ENCODE results near the gene STUM. TPM values are rescaled to one million over a fixed set of nuclear protein-coding genes. Genes with fewer than 3 reads are reported as not detected.
"Not testable (repeated sequence)": the region's sequence is repeated elsewhere in the genome, so short reads cannot be mapped to it uniquely, and the experiment has no call there.

The STUM gene
- total RNA-seq, 2 experiments from 2014 or later = not detected

GRCh38 chr1:226611980-226612379 is 63.4 kb downstream of the STUM start:
- H3K4me3 Mint-ChIP-seq; H3K4me1 Mint-ChIP-seq (ENCODE audit: low read depth); DNase-seq; POLR2A ChIA-PET; ATAC-seq; H3K27me3 Mint-ChIP-seq (ENCODE audit: low read depth); H3K36me3 Mint-ChIP-seq (ENCODE audit: low read depth); H3K9me3 Mint-ChIP-seq (ENCODE audit: insufficient read depth); H3K27ac Mint-ChIP-seq: not testable (repeated sequence)
- CTCF ChIA-PET = interaction anchor here (1.1 kb wide), 2 partner anchors 9 to 14 kb away, joined by 3 to 5 read pairs; no protein-coding TSS in a partner anchor

- H3K9me3 Mint-ChIP-seq (ENCODE audit: insufficient read depth) = no peaks in the 10 kb centered on the region
- no peak overlapping the region for H3K27ac Mint-ChIP-seq
Observed at GRCh38 chr1:226615876-226616275, 67.3 kb downstream of the STUM start.

GRCh38 chr1:226616636-226617035 is 68.1 kb downstream of the STUM start:
- Mint-ChIP-seq H3K27me3 (ENCODE audit: low read depth) (peaks cover 14% of the 10 kb centered on the region), H3K9me3 (ENCODE audit: insufficient read depth) (no peaks in the 10 kb centered on the region), H3K36me3 (ENCODE audit: low read depth) (no peaks in the 10 kb centered on the region), H3K4me1 (ENCODE audit: low read depth) (no peaks in the 10 kb centered on the region), H3K4me3 (no peak overlapping the region), H3K27ac (no peak overlapping the region)
- ATAC-seq = no peak
- POLR2A ChIA-PET = no interaction called here
- CTCF ChIA-PET = no interaction called here
- DNase-seq = no peak

More at GRCh38 chr1:226615876-226616275, 67.3 kb downstream of the STUM start:
- H3K27me3 Mint-ChIP-seq (ENCODE audit: low read depth) = peaks cover 11% of the 10 kb centered on the region
- POLR2A ChIA-PET = no interaction called here
- CTCF ChIA-PET = no interaction called here
- H3K4me1 Mint-ChIP-seq (ENCODE audit: low read depth) = no peaks in the 10 kb centered on the region
- no peak for ATAC-seq
- H3K4me3 Mint-ChIP-seq = no peak overlapping the region
- DNase-seq = no peak
- no peaks in the 10 kb centered on the region for H3K36me3 Mint-ChIP-seq (ENCODE audit: low read depth)

- DNase-seq (no peak), ATAC-seq (no peak)
- Mint-ChIP-seq H3K27me3 (ENCODE audit: low read depth) (peaks cover 14% of the 10 kb centered on the region), H3K4me3 (no peak overlapping the region), H3K27ac (no peak overlapping the region), H3K36me3 (ENCODE audit: low read depth) (no peaks in the 10 kb centered on the region), H3K4me1 (ENCODE audit: low read depth) (no peaks in the 10 kb centered on the region), H3K9me3 (ENCODE audit: insufficient read depth) (no peaks in the 10 kb centered on the region)
- ChIA-PET CTCF (interaction anchor here (0.7 kb wide), 1 partner anchor 9 kb away, joined by 3 read pairs; no protein-coding TSS in a partner anchor), POLR2A (no interaction called here)
Observed at GRCh38 chr1:226617109-226617508, 68.5 kb downstream of the STUM start.

- H3K27ac Mint-ChIP-seq; H3K4me3 Mint-ChIP-seq; H3K9me3 Mint-ChIP-seq (ENCODE audit: insufficient read depth); H3K36me3 Mint-ChIP-seq (ENCODE audit: low read depth); ATAC-seq; H3K4me1 Mint-ChIP-seq (ENCODE audit: low read depth); POLR2A ChIA-PET; DNase-seq: not testable (repeated sequence)
- H3K27me3 Mint-ChIP-seq (ENCODE audit: low read depth) = peaks cover 14% of the 10 kb centered on the region
- CTCF ChIA-PET = interaction anchor here (0.7 kb wide), 1 partner anchor 9 kb away, joined by 3 read pairs; no protein-coding TSS in a partner anchor
Observed at GRCh38 chr1:226617719-226618118, 69.2 kb downstream of the STUM start.

GRCh38 chr1:226618380-226618779 is 69.8 kb downstream of the STUM start:
- no peak for DNase-seq
- ChIA-PET POLR2A (no interaction called here), CTCF (interaction anchor here (1.1 to 1.2 kb wide), 2 partner anchors 10 to 210 kb away, joined by 3 read pairs; no protein-coding TSS in a partner anchor)
- ATAC-seq = no peak
- Mint-ChIP-seq H3K9me3 (ENCODE audit: insufficient read depth) (no peaks in the 10 kb centered on the region), H3K4me1 (ENCODE audit: low read depth) (no peaks in the 10 kb centered on the region), H3K4me3 (no peak overlapping the region), H3K27ac (no peak overlapping the region), H3K36me3 (ENCODE audit: low read depth) (no peaks in the 10 kb centered on the region), H3K27me3 (ENCODE audit: low read depth) (peaks cover 11% of the 10 kb centered on the region)

- ChIA-PET CTCF (interaction anchor here (1.1 to 1.2 kb wide), 2 partner anchors 10 to 209 kb away, joined by 3 read pairs; no protein-coding TSS in a partner anchor), POLR2A (no interaction called here)
- ATAC-seq (no peak), DNase-seq (no peak)
- Mint-ChIP-seq H3K27ac (no peak overlapping the region), H3K36me3 (ENCODE audit: low read depth) (no peaks in the 10 kb centered on the region), H3K4me1 (ENCODE audit: low read depth) (no peaks in the 10 kb centered on the region), H3K27me3 (ENCODE audit: low read depth) (peaks cover 11% of the 10 kb centered on the region), H3K4me3 (no peak overlapping the region), H3K9me3 (ENCODE audit: insufficient read depth) (no peaks in the 10 kb centered on the region)
Observed at GRCh38 chr1:226619031-226619430, 70.5 kb downstream of the STUM start.

GRCh38 chr1:226622012-226622411 is 73.4 kb downstream of the STUM start:
- CTCF ChIA-PET = no interaction called here
- POLR2A ChIA-PET = no interaction called here

GRCh38 chr1:226624526-226624925 is 76.0 kb downstream of the STUM start:
- DNase-seq = no peak

More at GRCh38 chr1:226622012-226622411, 73.4 kb downstream of the STUM start:
- DNase-seq (no peak), ATAC-seq (no peak)
- H3K36me3 Mint-ChIP-seq (ENCODE audit: low read depth) = peaks cover 4% of the 10 kb centered on the region
- peaks cover 11% of the 10 kb centered on the region for H3K4me1 Mint-ChIP-seq (ENCODE audit: low read depth)
- H3K27ac Mint-ChIP-seq = no peak overlapping the region
- no peak overlapping the region for H3K4me3 Mint-ChIP-seq
- no peaks in the 10 kb centered on the region for H3K9me3 Mint-ChIP-seq (ENCODE audit: insufficient read depth)
- H3K27me3 Mint-ChIP-seq (ENCODE audit: low read depth) = peaks cover 11% of the 10 kb centered on the region

GRCh38 chr1:226625326-226625725 is 76.8 kb downstream of the STUM start:
- no peaks in the 10 kb centered on the region for H3K9me3 Mint-ChIP-seq (ENCODE audit: insufficient read depth)
- H3K4me3 Mint-ChIP-seq = no peak overlapping the region
- DNase-seq = no peak
- peaks cover 4% of the 10 kb centered on the region for H3K36me3 Mint-ChIP-seq (ENCODE audit: low read depth)
- ChIA-PET POLR2A (no interaction called here), CTCF (interaction anchor here (1.9 kb wide), 1 partner anchor 258 kb away, joined by 16 read pairs; no protein-coding TSS in a partner anchor)
- peaks cover 4% of the 10 kb centered on the region for H3K27me3 Mint-ChIP-seq (ENCODE audit: low read depth)
- no peak for ATAC-seq
- H3K27ac Mint-ChIP-seq = no peak overlapping the region
- H3K4me1 Mint-ChIP-seq (ENCODE audit: low read depth) = peaks cover 11% of the 10 kb centered on the region

More at GRCh38 chr1:226624526-226624925, 76.0 kb downstream of the STUM start:
- peaks cover 4% of the 10 kb centered on the region for H3K36me3 Mint-ChIP-seq (ENCODE audit: low read depth)
- POLR2A ChIA-PET = no interaction called here
- ATAC-seq = no peak
- H3K27me3 Mint-ChIP-seq (ENCODE audit: low read depth) = peaks cover 4% of the 10 kb centered on the region
- H3K4me1 Mint-ChIP-seq (ENCODE audit: low read depth) = peaks cover 11% of the 10 kb centered on the region
- CTCF ChIA-PET = interaction anchor here (0.8 to 2.0 kb wide), 3 partner anchors 9 to 204 kb away, joined by 3 to 9 read pairs (median 5); no protein-coding TSS in a partner anchor
- no peak overlapping the region for H3K27ac Mint-ChIP-seq
- H3K9me3 Mint-ChIP-seq (ENCODE audit: insufficient read depth) = no peaks in the 10 kb centered on the region
- H3K4me3 Mint-ChIP-seq = no peak overlapping the region

- no peaks in the 10 kb centered on the region for H3K9me3 Mint-ChIP-seq (ENCODE audit: insufficient read depth)
- no peak for DNase-seq
- CTCF ChIA-PET = interaction anchor here (0.6 to 2.1 kb wide), 60 partner anchors 9 to 505 kb away, joined by 3 to 25 read pairs (median 4); partner anchors contain the start of gene ITPKB
- H3K27ac Mint-ChIP-seq = no peak overlapping the region
- peaks cover 11% of the 10 kb centered on the region for H3K4me1 Mint-ChIP-seq (ENCODE audit: low read depth)
- no peak overlapping the region for H3K4me3 Mint-ChIP-seq
- H3K27me3 Mint-ChIP-seq (ENCODE audit: low read depth) = peaks cover 4% of the 10 kb centered on the region
- POLR2A ChIA-PET = interaction anchor here (0.5 to 0.6 kb wide), 2 partner anchors 257 to 402 kb away, joined by 3 read pairs; partner anchors contain the start of gene MIXL1
- ATAC-seq = peak; percentile 60
- peaks cover 4% of the 10 kb centered on the region for H3K36me3 Mint-ChIP-seq (ENCODE audit: low read depth)
Observed at GRCh38 chr1:226625832-226626576, 77.4 kb downstream of the STUM start.

GRCh38 chr1:226626577-226626956 is 78.0 kb downstream of the STUM start:
- POLR2A ChIA-PET = interaction anchor here (0.5 to 0.6 kb wide), 2 partner anchors 256 to 403 kb away, joined by 3 read pairs; partner anchors contain the start of gene MIXL1
- peaks cover 1% of the 10 kb centered on the region for H3K27me3 Mint-ChIP-seq (ENCODE audit: low read depth)

More at GRCh38 chr1:226626577-226626956, 78.0 kb downstream of the STUM start:
- CTCF ChIA-PET = interaction anchor here (0.6 to 2.1 kb wide), 60 partner anchors 9 to 504 kb away, joined by 3 to 25 read pairs (median 4); partner anchors contain the start of gene ITPKB
- H3K9me3 Mint-ChIP-seq (ENCODE audit: insufficient read depth) = no peaks in the 10 kb centered on the region
- H3K27ac Mint-ChIP-seq = no peak overlapping the region
- H3K4me1 Mint-ChIP-seq (ENCODE audit: low read depth) = peaks cover 11% of the 10 kb centered on the region
- H3K4me3 Mint-ChIP-seq = no peak overlapping the region
- DNase-seq (peak; percentile 83), ATAC-seq (peak; percentile 91)
- H3K36me3 Mint-ChIP-seq (ENCODE audit: low read depth) = peaks cover 4% of the 10 kb centered on the region
